ENCODE results near the gene COX8A. TPM values are rescaled to one million over a fixed set of nuclear protein-coding genes. Genes with fewer than 3 reads are reported as not detected.

COX8A gene
- polyA plus RNA-seq, 2 of the 4 experiments (the other 2 are of a cell fraction), result 312 to 794 TPM

DNA sequence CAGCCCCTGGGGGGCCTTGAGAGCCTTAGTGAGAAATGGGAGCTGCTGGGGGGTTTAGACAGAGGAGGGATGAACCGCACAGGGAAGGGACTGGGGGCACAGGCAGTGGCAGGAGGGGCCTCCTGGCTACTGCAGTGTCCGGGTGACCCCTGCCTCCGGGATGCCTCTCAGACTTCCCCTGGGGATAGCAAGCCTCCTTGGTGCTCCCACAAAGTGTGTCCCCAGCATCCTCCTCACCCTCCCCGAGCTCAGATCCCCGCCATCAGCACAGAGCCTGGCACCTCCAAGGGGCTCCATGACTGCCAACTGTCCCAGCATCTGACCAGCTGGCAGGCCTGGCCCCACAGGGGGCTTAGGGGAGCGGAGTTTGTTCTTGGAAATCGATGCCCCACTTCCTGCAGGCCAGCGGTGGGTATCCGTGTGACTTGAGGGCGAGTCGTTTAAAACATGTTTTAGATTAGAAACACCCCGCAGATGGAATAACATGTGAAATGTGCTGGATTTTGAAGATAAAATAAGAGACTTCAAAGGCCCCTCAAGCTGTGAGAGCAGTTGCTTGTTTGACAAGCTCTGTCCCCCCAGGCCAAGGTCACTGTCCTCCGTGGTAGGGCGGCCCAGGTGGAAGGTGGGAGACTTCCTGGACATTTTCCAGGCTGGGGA, 47.8 kb downstream of the COX8A start:
- ATAC-seq (no peak), FAIRE-seq (no peak), DNase-seq (ENCODE audit: low read depth in 1 of 2, low spot score in 1 of 2) (no peak)
- H3K4me2 ChIP-seq, result no peak overlapping the region
- H3K9me3 ChIP-seq, result no peaks in the 10 kb centered on the region
- 84% methylated on average over 14 of the region's 14 CpGs for WGBS (ENCODE audit: missing lambda C conversion rate)
- ChIA-PET POLR2A (interaction anchor here (0.6 kb wide), 1 partner anchor 8 kb away, joined by 4 read pairs; no protein-coding TSS in a partner anchor), CTCF (interaction anchor here (0.6 to 2.5 kb wide), 6 partner anchors 8 to 284 kb away, joined by 3 to 9 read pairs (median 3); no protein-coding TSS in a partner anchor)
- TF ChIP-seq HOXB5 (CRISPR knock-in tag; IDR thresholded peaks at IDR 0.05) (no peak), RNF2 (IDR thresholded peaks at IDR 0.05; ENCODE audit: borderline replicate concordance, low read depth) (no peak), PBX3 (IDR thresholded peaks at IDR 0.05) (no peak), ZC3H11A (IDR thresholded peaks at IDR 0.05) (no peak), REST (IDR thresholded peaks at IDR 0.05) (no peak), EHF (CRISPR knock-in tag; IDR thresholded peaks at IDR 0.05) (no peak), ZSCAN20 (CRISPR knock-in tag; IDR thresholded peaks at IDR 0.05) (no peak), CEBPB (IDR thresholded peaks at IDR 0.05) (no peak), RARB (CRISPR knock-in tag; IDR thresholded peaks at IDR 0.05) (no peak), ZFP36 (IDR thresholded peaks at IDR 0.05; ENCODE audit: borderline replicate concordance, partially characterized antibody) (no peak), KDM5A (IDR thresholded peaks at IDR 0.05) (no peak), HOXA7 (CRISPR knock-in tag; IDR thresholded peaks at IDR 0.05) (no peak), JUNB (IDR thresholded peaks at IDR 0.05) (no peak), JUN (IDR thresholded peaks at IDR 0.05) (no peak), GATA3 (IDR thresholded peaks at IDR 0.05; ENCODE audit: borderline replicate concordance) (no peak), EP300 (IDR thresholded peaks at IDR 0.05) (no peak)
- peaks cover 7% of the 10 kb centered on the region; the same call in 1 of the 3 replicates for H3K4me1 ChIP-seq
- no peak overlapping the region for H3K27ac ChIP-seq
- H3K4me3 ChIP-seq, result no peak overlapping the region

- TF ChIP-seq ZNF302 (CRISPR knock-in tag; IDR thresholded peaks at IDR 0.05) (no peak), CBX2 (IDR thresholded peaks at IDR 0.05; ENCODE audit: borderline replicate concordance, low read depth) (no peak), HEYL (CRISPR knock-in tag; IDR thresholded peaks at IDR 0.05) (no peak), MAFK (IDR thresholded peaks at IDR 0.05; ENCODE audit: partially characterized antibody) (peak; percentile 16), CHD2 (IDR thresholded peaks at IDR 0.05; ENCODE audit: low read length, partially characterized antibody) (no peak), KDM5A (IDR thresholded peaks at IDR 0.05) (no peak), CBX8 (IDR thresholded peaks at IDR 0.05) (no peak)
- TF ChIP-seq, protein P1, sequence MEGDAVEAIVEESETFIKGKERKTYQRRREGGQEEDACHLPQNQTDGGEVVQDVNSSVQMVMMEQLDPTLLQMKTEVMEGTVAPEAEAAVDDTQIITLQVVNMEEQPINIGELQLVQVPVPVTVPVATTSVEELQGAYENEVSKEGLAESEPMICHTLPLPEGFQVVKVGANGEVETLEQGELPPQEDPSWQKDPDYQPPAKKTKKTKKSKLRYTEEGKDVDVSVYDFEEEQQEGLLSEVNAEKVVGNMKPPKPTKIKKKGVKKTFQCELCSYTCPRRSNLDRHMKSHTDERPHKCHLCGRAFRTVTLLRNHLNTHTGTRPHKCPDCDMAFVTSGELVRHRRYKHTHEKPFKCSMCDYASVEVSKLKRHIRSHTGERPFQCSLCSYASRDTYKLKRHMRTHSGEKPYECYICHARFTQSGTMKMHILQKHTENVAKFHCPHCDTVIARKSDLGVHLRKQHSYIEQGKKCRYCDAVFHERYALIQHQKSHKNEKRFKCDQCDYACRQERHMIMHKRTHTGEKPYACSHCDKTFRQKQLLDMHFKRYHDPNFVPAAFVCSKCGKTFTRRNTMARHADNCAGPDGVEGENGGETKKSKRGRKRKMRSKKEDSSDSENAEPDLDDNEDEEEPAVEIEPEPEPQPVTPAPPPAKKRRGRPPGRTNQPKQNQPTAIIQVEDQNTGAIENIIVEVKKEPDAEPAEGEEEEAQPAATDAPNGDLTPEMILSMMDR (IDR thresholded peaks at IDR 0.05), result no peak
- WGBS (ENCODE audit: missing lambda C conversion rate), result 84% methylated on average over 20 of the region's 20 CpGs
- DNase-seq (ENCODE audit: low read depth in 1 of 2, low spot score in 1 of 2) (no peak), FAIRE-seq (no peak), ATAC-seq (no peak)
- no peaks in the 10 kb centered on the region for H3K4me1 ChIP-seq
- ChIA-PET CTCF (interaction anchor here (0.5 to 2.5 kb wide), 6 partner anchors 9 to 186 kb away, joined by 3 to 9 read pairs (median 3); no protein-coding TSS in a partner anchor), POLR2A (no interaction called here)
- H3K27ac ChIP-seq, result no peak overlapping the region
- no peaks in the 10 kb centered on the region for H3K9me3 ChIP-seq
- no peak overlapping the region for H3K4me2 ChIP-seq
- no peak overlapping the region for H3K4me3 ChIP-seq
Observed at GRCh38 chr11:64023712-64024710, 49.6 kb downstream of the COX8A start.
